ENCODE measurements around the gene TNK2.

DNA sequence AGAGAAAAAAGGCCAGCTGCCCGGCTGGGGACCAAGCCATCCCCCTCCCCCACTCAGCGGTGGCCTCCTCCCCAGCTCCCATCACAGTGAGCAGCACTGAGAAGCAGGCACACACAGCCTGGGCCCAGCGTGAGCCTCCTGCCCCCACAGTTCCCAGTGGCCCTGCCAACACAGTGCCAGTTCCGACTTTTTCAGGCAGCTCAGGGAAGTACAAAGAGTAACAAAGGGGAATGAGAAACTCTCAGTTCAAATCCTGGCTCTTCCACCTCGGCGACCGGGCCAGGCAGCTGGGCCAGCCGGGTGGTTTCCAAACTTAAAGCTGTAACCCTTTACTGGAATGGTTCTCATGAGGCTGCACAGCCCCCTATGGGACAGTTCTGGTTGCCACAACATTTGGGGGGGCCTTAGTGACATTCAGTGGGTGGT is 18.5 kb downstream of the TNK2 start:
- TF ChIP-seq HNRNPLL (IDR thresholded peaks at IDR 0.05; ENCODE audit: low read depth, low read length, poor library complexity, severe bottlenecking), result no peak
- no peak for TF ChIP-seq EP300 (IDR thresholded peaks at IDR 0.05; ENCODE audit: low read depth in 2 of 2, low read length in 2 of 2)
- TF ChIP-seq EP300 (CRISPR knock-in tag; IDR thresholded peaks at IDR 0.05; ENCODE audit: borderline replicate concordance), result no peak
- TF ChIP-seq CEBPB (IDR thresholded peaks at IDR 0.05; ENCODE audit: borderline replicate concordance, low read depth, low read length), result no peak
- TF ChIP-seq, protein P1, sequence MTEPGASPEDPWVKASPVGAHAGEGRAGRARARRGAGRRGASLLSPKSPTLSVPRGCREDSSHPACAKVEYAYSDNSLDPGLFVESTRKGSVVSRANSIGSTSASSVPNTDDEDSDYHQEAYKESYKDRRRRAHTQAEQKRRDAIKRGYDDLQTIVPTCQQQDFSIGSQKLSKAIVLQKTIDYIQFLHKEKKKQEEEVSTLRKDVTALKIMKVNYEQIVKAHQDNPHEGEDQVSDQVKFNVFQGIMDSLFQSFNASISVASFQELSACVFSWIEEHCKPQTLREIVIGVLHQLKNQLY (CRISPR knock-in tag; IDR thresholded peaks at IDR 0.05), result no peak
- TF ChIP-seq, protein P2, sequence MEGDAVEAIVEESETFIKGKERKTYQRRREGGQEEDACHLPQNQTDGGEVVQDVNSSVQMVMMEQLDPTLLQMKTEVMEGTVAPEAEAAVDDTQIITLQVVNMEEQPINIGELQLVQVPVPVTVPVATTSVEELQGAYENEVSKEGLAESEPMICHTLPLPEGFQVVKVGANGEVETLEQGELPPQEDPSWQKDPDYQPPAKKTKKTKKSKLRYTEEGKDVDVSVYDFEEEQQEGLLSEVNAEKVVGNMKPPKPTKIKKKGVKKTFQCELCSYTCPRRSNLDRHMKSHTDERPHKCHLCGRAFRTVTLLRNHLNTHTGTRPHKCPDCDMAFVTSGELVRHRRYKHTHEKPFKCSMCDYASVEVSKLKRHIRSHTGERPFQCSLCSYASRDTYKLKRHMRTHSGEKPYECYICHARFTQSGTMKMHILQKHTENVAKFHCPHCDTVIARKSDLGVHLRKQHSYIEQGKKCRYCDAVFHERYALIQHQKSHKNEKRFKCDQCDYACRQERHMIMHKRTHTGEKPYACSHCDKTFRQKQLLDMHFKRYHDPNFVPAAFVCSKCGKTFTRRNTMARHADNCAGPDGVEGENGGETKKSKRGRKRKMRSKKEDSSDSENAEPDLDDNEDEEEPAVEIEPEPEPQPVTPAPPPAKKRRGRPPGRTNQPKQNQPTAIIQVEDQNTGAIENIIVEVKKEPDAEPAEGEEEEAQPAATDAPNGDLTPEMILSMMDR (CRISPR knock-in tag; IDR thresholded peaks at IDR 0.05), result no peak
- TF ChIP-seq RFX5 (IDR thresholded peaks at IDR 0.05; ENCODE audit: low read depth, low read length), result no peak
- TF ChIP-seq, protein P3, sequence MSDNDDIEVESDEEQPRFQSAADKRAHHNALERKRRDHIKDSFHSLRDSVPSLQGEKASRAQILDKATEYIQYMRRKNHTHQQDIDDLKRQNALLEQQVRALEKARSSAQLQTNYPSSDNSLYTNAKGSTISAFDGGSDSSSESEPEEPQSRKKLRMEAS (IDR thresholded peaks at IDR 0.05), result no peak
- no peak for TF ChIP-seq HCFC1 (IDR thresholded peaks at IDR 0.05; ENCODE audit: low read depth, low read length)
- TF ChIP-seq MYNN (CRISPR knock-in tag; IDR thresholded peaks at IDR 0.05; ENCODE audit: low read depth), result no peak
- TF ChIP-seq, protein P4, sequence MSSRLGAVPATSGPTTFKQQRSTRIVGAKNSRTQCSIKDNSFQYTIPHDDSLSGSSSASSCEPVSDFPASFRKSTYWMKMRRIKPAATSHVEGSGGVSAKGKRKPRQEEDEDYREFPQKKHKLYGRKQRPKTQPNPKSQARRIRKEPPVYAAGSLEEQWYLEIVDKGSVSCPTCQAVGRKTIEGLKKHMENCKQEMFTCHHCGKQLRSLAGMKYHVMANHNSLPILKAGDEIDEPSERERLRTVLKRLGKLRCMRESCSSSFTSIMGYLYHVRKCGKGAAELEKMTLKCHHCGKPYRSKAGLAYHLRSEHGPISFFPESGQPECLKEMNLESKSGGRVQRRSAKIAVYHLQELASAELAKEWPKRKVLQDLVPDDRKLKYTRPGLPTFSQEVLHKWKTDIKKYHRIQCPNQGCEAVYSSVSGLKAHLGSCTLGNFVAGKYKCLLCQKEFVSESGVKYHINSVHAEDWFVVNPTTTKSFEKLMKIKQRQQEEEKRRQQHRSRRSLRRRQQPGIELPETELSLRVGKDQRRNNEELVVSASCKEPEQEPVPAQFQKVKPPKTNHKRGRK (CRISPR knock-in tag; IDR thresholded peaks at IDR 0.05), result no peak
- no peak for TF ChIP-seq ZNF121 (CRISPR knock-in tag; IDR thresholded peaks at IDR 0.05)
- no peak for TF ChIP-seq YY1 (IDR thresholded peaks at IDR 0.05; ENCODE audit: insufficient read depth, insufficient replicate concordance, low read depth, low read length)
- TF ChIP-seq, protein P5, sequence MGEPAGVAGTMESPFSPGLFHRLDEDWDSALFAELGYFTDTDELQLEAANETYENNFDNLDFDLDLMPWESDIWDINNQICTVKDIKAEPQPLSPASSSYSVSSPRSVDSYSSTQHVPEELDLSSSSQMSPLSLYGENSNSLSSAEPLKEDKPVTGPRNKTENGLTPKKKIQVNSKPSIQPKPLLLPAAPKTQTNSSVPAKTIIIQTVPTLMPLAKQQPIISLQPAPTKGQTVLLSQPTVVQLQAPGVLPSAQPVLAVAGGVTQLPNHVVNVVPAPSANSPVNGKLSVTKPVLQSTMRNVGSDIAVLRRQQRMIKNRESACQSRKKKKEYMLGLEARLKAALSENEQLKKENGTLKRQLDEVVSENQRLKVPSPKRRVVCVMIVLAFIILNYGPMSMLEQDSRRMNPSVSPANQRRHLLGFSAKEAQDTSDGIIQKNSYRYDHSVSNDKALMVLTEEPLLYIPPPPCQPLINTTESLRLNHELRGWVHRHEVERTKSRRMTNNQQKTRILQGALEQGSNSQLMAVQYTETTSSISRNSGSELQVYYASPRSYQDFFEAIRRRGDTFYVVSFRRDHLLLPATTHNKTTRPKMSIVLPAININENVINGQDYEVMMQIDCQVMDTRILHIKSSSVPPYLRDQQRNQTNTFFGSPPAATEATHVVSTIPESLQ (CRISPR knock-in tag; conservative IDR thresholded peaks at IDR 0.05), result no peak
- no peak for TF ChIP-seq ZNF282 (IDR thresholded peaks at IDR 0.05; ENCODE audit: partially characterized antibody)
